ENCODE results near the gene SH3RF2. TPM values are rescaled to one million over a fixed set of nuclear protein-coding genes. Genes with fewer than 3 reads are reported as not detected.

The SH3RF2 gene
- polyA plus RNA-seq, 1 experiment = 0.45 TPM

DNA sequence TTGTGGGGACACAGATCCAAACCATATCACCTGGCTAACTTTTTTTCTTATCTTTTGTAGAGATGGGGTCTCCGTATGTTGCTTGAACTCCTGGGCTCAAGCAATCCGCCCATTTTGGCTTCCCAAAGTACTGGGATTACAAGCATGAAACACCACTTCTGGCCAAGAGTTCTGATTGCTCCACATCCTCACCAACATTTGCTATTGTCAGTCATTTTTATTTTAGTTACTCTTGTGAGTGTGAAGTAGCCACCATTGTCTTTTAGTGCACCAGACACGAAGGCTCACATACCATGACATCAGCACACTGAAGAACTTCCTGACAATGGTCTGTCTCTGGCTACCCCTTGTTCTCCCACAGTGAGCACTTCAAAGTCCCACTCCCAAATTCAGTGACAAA, 151.7 kb downstream of the SH3RF2 start:
- H3K36me3 ChIP-seq (ENCODE audit: control insufficient read depth, insufficient read depth, low read length) = no peaks in the 10 kb centered on the region
- DNase-seq (ENCODE audit: low read depth) = no peak
- TF ChIP-seq, protein P1, sequence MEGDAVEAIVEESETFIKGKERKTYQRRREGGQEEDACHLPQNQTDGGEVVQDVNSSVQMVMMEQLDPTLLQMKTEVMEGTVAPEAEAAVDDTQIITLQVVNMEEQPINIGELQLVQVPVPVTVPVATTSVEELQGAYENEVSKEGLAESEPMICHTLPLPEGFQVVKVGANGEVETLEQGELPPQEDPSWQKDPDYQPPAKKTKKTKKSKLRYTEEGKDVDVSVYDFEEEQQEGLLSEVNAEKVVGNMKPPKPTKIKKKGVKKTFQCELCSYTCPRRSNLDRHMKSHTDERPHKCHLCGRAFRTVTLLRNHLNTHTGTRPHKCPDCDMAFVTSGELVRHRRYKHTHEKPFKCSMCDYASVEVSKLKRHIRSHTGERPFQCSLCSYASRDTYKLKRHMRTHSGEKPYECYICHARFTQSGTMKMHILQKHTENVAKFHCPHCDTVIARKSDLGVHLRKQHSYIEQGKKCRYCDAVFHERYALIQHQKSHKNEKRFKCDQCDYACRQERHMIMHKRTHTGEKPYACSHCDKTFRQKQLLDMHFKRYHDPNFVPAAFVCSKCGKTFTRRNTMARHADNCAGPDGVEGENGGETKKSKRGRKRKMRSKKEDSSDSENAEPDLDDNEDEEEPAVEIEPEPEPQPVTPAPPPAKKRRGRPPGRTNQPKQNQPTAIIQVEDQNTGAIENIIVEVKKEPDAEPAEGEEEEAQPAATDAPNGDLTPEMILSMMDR (IDR thresholded peaks at IDR 0.05; ENCODE audit: insufficient read depth, low read depth, low read length) = no peak
- POLR2A ChIA-PET = no interaction called here
- CTCF ChIA-PET = no interaction called here
- H3K27me3 ChIP-seq (ENCODE audit: control insufficient read depth, insufficient read depth, low read length) = no peaks in the 10 kb centered on the region
- no peak overlapping the region for H3K4me3 ChIP-seq (ENCODE audit: low read depth, low read length)

GRCh38 chr5:146089287-146089686, 152.9 kb downstream of the SH3RF2 start:
- POLR2A ChIA-PET = no interaction called here

DNA sequence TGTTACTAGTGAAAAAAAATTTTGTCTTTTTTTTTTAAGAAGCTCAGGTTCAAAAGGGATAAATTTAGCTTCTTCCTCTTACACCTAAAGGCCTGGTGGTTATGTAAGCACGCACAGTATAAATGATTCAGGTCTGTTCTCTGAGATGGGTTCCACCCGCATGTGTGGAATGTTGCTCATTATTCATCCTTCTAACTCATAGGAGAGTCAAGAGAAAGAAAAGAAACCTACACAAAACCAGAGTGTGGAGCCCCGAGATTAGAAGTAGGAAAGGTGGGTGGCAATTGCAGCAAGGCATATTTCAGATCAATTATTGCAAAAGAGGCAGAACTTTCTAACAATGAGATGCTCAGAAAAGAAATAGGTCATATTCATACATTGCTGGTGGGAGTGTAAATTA, 155.5 kb downstream of the SH3RF2 start:
- TF ChIP-seq, protein P1 (IDR thresholded peaks at IDR 0.05; ENCODE audit: insufficient read depth, low read depth, low read length) = no peak
- no peak for DNase-seq (ENCODE audit: low read depth)
- Histone ChIP-seq H3K4me3 (ENCODE audit: low read depth, low read length) (no peak overlapping the region), H3K36me3 (ENCODE audit: control insufficient read depth, insufficient read depth, low read length) (no peaks in the 10 kb centered on the region), H3K27me3 (ENCODE audit: control insufficient read depth, insufficient read depth, low read length) (no peaks in the 10 kb centered on the region)
- POLR2A ChIA-PET = interaction anchor here (0.6 kb wide), 1 partner anchor 35 kb away, joined by 4 read pairs; no protein-coding TSS in a partner anchor
- CTCF ChIA-PET = no interaction called here

More at GRCh38 chr5:146089287-146089686, 152.9 kb downstream of the SH3RF2 start:
- no peak for DNase-seq (ENCODE audit: low read depth)
- Histone ChIP-seq H3K27me3 (ENCODE audit: control insufficient read depth, insufficient read depth, low read length) (no peaks in the 10 kb centered on the region), H3K36me3 (ENCODE audit: control insufficient read depth, insufficient read depth, low read length) (no peaks in the 10 kb centered on the region), H3K4me3 (ENCODE audit: low read depth, low read length) (no peak overlapping the region)
- TF ChIP-seq, protein P1 (IDR thresholded peaks at IDR 0.05; ENCODE audit: insufficient read depth, low read depth, low read length) = no peak
- CTCF ChIA-PET = no interaction called here

- Histone ChIP-seq H3K27me3 (ENCODE audit: control insufficient read depth, insufficient read depth, low read length) (no peaks in the 10 kb centered on the region), H3K36me3 (ENCODE audit: control insufficient read depth, insufficient read depth, low read length) (no peaks in the 10 kb centered on the region), H3K4me3 (ENCODE audit: low read depth, low read length) (no peak overlapping the region)
- POLR2A ChIA-PET = no interaction called here
- DNase-seq (ENCODE audit: low read depth) = no peak
- CTCF ChIA-PET = no interaction called here
- TF ChIP-seq, protein P1 (IDR thresholded peaks at IDR 0.05; ENCODE audit: insufficient read depth, low read depth, low read length) = no peak
Observed at GRCh38 chr5:146098047-146098446, 161.7 kb downstream of the SH3RF2 start.

DNA sequence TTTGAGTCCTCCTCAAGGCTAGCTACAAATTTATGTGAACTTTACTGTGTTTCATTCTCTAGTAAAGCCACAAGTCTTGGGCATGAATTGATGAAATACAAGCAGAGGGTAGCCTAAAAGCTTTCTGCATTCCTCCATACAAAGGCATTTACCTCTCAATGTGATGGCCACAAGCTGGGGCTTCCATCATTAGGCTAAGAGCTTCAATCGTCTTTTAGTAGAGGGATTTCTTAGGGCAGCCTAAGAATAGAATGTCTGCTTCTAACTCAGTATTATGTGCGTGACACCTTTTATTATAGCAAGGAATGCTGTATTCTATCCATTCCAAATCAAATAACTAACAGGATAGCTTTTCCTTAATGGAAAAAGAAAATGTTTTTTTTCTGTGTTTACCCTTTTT, 165.3 kb downstream of the SH3RF2 start:
- ChIA-PET CTCF (interaction anchor here (1.3 kb wide), 1 partner anchor 29 kb away, joined by 3 read pairs; no protein-coding TSS in a partner anchor), POLR2A (interaction anchor here (0.6 kb wide), 1 partner anchor 29 kb away, joined by 12 read pairs; no protein-coding TSS in a partner anchor)
- H3K27me3 ChIP-seq (ENCODE audit: control insufficient read depth, insufficient read depth, low read length) = no peaks in the 10 kb centered on the region
- no peak for DNase-seq (ENCODE audit: low read depth)
- H3K4me3 ChIP-seq (ENCODE audit: low read depth, low read length) = no peak overlapping the region
- H3K36me3 ChIP-seq (ENCODE audit: control insufficient read depth, insufficient read depth, low read length) = no peaks in the 10 kb centered on the region
- TF ChIP-seq, protein P1 (IDR thresholded peaks at IDR 0.05; ENCODE audit: insufficient read depth, low read depth, low read length) = no peak
